Measurements from ENCODE around the gene EGLN3. TPM values are rescaled to one million over a fixed set of nuclear protein-coding genes. Genes with fewer than 3 reads are reported as not detected.

The EGLN3 gene
- total RNA-seq, 1 experiment from 2014 or later, result 23.6 TPM

- no peaks in the 10 kb centered on the region for H3K36me3 ChIP-seq (ENCODE audit: low read depth)
- no peak overlapping the region for H3K27ac ChIP-seq
- no peak overlapping the region for H3K4me3 ChIP-seq
- no peaks in the 10 kb centered on the region for H3K9me3 ChIP-seq (ENCODE audit: insufficient read depth, low read depth)
- no peaks in the 10 kb centered on the region for H3K9me2 ChIP-seq (ENCODE audit: insufficient read depth)
- H2AFZ ChIP-seq, result no peak overlapping the region
- intact Hi-C loops (cut with micrococcal nuclease; ENCODE audit: unreplicated experiment), result no loop called here
- no peak overlapping the region for H3K4me2 ChIP-seq
- no peaks in the 10 kb centered on the region for H3K79me2 ChIP-seq (ENCODE audit: low read depth)
- BruUV-seq (replicated peaks), result no TSS peak
- no peak for DNase-seq
- POLR2A ChIA-PET (ENCODE audit: unreplicated experiment), result interaction anchor here (0.7 kb wide), 1 partner anchor 102 kb away, joined by 3 read pairs; no protein-coding TSS in a partner anchor
- H3K27me3 ChIP-seq (ENCODE audit: insufficient read depth, low read depth), result no peaks in the 10 kb centered on the region
- no peaks in the 10 kb centered on the region for H3F3A ChIP-seq (ENCODE audit: insufficient read depth, low read depth)
- H4K20me1 ChIP-seq (ENCODE audit: insufficient read depth), result no peaks in the 10 kb centered on the region
- peaks cover 3% of the 10 kb centered on the region for H3K4me1 ChIP-seq (replicated peaks; ENCODE audit: insufficient read depth)
- TF ChIP-seq, protein P1, sequence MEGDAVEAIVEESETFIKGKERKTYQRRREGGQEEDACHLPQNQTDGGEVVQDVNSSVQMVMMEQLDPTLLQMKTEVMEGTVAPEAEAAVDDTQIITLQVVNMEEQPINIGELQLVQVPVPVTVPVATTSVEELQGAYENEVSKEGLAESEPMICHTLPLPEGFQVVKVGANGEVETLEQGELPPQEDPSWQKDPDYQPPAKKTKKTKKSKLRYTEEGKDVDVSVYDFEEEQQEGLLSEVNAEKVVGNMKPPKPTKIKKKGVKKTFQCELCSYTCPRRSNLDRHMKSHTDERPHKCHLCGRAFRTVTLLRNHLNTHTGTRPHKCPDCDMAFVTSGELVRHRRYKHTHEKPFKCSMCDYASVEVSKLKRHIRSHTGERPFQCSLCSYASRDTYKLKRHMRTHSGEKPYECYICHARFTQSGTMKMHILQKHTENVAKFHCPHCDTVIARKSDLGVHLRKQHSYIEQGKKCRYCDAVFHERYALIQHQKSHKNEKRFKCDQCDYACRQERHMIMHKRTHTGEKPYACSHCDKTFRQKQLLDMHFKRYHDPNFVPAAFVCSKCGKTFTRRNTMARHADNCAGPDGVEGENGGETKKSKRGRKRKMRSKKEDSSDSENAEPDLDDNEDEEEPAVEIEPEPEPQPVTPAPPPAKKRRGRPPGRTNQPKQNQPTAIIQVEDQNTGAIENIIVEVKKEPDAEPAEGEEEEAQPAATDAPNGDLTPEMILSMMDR (conservative IDR thresholded peaks at IDR 0.05), result no peak
- TF ChIP-seq EZH2 (IDR thresholded peaks at IDR 0.05; ENCODE audit: low read depth), result no peak
- CTCF ChIA-PET, result no interaction called here
Observed at GRCh38 chr14:33956640-33957039, 5.8 kb upstream of the EGLN3 start.

GRCh38 chr14:33954016-33954598 lies 3.2 kb upstream of the EGLN3 start:
- POLR2A ChIA-PET (ENCODE audit: unreplicated experiment), result no interaction called here
- H2AFZ ChIP-seq, result no peak overlapping the region

GRCh38 chr14:33952541-33952940 lies 1.7 kb upstream of the EGLN3 start:
- no peak for TF ChIP-seq EZH2 (IDR thresholded peaks at IDR 0.05; ENCODE audit: low read depth)
- TF ChIP-seq, protein P1 (conservative IDR thresholded peaks at IDR 0.05), result no peak
- intact Hi-C loops (cut with micrococcal nuclease; ENCODE audit: unreplicated experiment), result loop anchor here (5.0 kb wide), 1 partner anchor 45 kb away; no protein-coding TSS in a partner anchor
- H3F3A ChIP-seq (ENCODE audit: insufficient read depth, low read depth), result no peaks in the 10 kb centered on the region
- no peaks in the 10 kb centered on the region for H3K9me2 ChIP-seq (ENCODE audit: insufficient read depth)
- DNase-seq, result no peak
- H3K36me3 ChIP-seq (ENCODE audit: low read depth), result no peaks in the 10 kb centered on the region
- no peaks in the 10 kb centered on the region for H3K27me3 ChIP-seq (ENCODE audit: insufficient read depth, low read depth)
- no peak overlapping the region for H3K4me3 ChIP-seq
- H2AFZ ChIP-seq, result no peak overlapping the region
- H3K79me2 ChIP-seq (ENCODE audit: low read depth), result peaks cover 32% of the 10 kb centered on the region
- ChIA-PET POLR2A (ENCODE audit: unreplicated experiment) (interaction anchor here (0.7 kb wide), 1 partner anchor 46 kb away, joined by 3 read pairs; no protein-coding TSS in a partner anchor), CTCF (interaction anchor here (0.6 kb wide), 1 partner anchor 146 kb away, joined by 3 read pairs; no protein-coding TSS in a partner anchor)
- no TSS peak for BruUV-seq (replicated peaks)
- H3K4me1 ChIP-seq (replicated peaks; ENCODE audit: insufficient read depth), result peaks cover 20% of the 10 kb centered on the region
- no peak overlapping the region for H3K4me2 ChIP-seq
- H4K20me1 ChIP-seq (ENCODE audit: insufficient read depth), result no peaks in the 10 kb centered on the region
- no peak overlapping the region for H3K27ac ChIP-seq
- H3K9me3 ChIP-seq (ENCODE audit: insufficient read depth, low read depth), result no peaks in the 10 kb centered on the region

More at GRCh38 chr14:33954016-33954598, 3.2 kb upstream of the EGLN3 start:
- Histone ChIP-seq H3K27me3 (ENCODE audit: insufficient read depth, low read depth) (no peaks in the 10 kb centered on the region), H3K36me3 (ENCODE audit: low read depth) (no peaks in the 10 kb centered on the region), H4K20me1 (ENCODE audit: insufficient read depth) (no peaks in the 10 kb centered on the region), H3F3A (ENCODE audit: insufficient read depth, low read depth) (no peaks in the 10 kb centered on the region), H3K4me1 (replicated peaks; ENCODE audit: insufficient read depth) (peaks cover 13% of the 10 kb centered on the region), H3K79me2 (ENCODE audit: low read depth) (peaks cover 16% of the 10 kb centered on the region), H3K4me2 (no peak overlapping the region), H3K27ac (no peak overlapping the region), H3K9me3 (ENCODE audit: insufficient read depth, low read depth) (no peaks in the 10 kb centered on the region), H3K4me3 (no peak overlapping the region), H3K9me2 (ENCODE audit: insufficient read depth) (no peaks in the 10 kb centered on the region)
- BruUV-seq (replicated peaks), result no TSS peak
- no peak for TF ChIP-seq EZH2 (IDR thresholded peaks at IDR 0.05; ENCODE audit: low read depth)
- TF ChIP-seq, protein P1 (conservative IDR thresholded peaks at IDR 0.05), result no peak
- intact Hi-C loops (cut with micrococcal nuclease; ENCODE audit: unreplicated experiment), result loop anchor here (5.0 kb wide), 1 partner anchor 43 kb away; no protein-coding TSS in a partner anchor
- DNase-seq, result no peak
- CTCF ChIA-PET, result no interaction called here

Measured in PC-9 (cell line).